GM20000 (cell line): ENCODE data around the gene NIPAL3.

Experiments used
- DNase-seq: peaks from one replicate; pipeline ENCODE4 v3.0.0; 2012; ENCODE audit warnings: low spot score
- CTCF ChIP-seq: IDR thresholded peaks from 2 replicates; pipeline ENCODE4 v1.5.1; 2012; ENCODE audit warnings: mild to moderate bottlenecking, control low read depth; ENCODE audit errors: extremely low read depth, missing control alignments

NIPAL3 gene

GRCh38 chr1:24385160-24385940 lies 30.3 kb upstream of the NIPAL3 start:
- peak; percentile 27 for TF ChIP-seq CTCF
- no peak for DNase-seq

GRCh38 chr1:24386241-24386640 lies 29.4 kb upstream of the NIPAL3 start:
- DNase-seq: no peak
- no peak for TF ChIP-seq CTCF

- no peak for TF ChIP-seq CTCF
- no peak for DNase-seq
Observed at GRCh38 chr1:24386931-24387330, 28.7 kb upstream of the NIPAL3 start.

- DNase-seq: no peak
- TF ChIP-seq CTCF: no peak
Observed at GRCh38 chr1:24387636-24388175, 27.9 kb upstream of the NIPAL3 start.

GRCh38 chr1:24388331-24388885 lies 27.2 kb upstream of the NIPAL3 start:
- TF ChIP-seq CTCF: no peak
- no peak for DNase-seq

- no peak for TF ChIP-seq CTCF
- no peak for DNase-seq
Observed at GRCh38 chr1:24389231-24389678, 26.3 kb upstream of the NIPAL3 start.

GRCh38 chr1:24390924-24391782 lies 24.4 kb upstream of the NIPAL3 start:
- DNase-seq: peak; percentile 69
- peak; percentile 81 for TF ChIP-seq CTCF
